HFFc6 (cell line): Measurements from ENCODE around the gene CLDN17. TPM values are rescaled to one million over a fixed set of nuclear protein-coding genes. Genes with fewer than 3 reads are reported as not detected.

Source experiments
- DNase-seq: peaks from one replicate; pipeline ENCODE4 v3.0.0-alpha.2; 2018
- H3K27ac Mint-ChIP-seq: 2 replicates; pipeline ENCODE4 v1.8.0; 2020; ENCODE audit warnings: mild to moderate bottlenecking, mixed read lengths
- H3K27me3 Mint-ChIP-seq: 2 replicates; pipeline ENCODE4 v1.8.0; 2021; ENCODE audit warnings: mild to moderate bottlenecking, moderate library complexity, mixed read lengths; ENCODE audit not compliant: insufficient read depth
- H3K36me3 Mint-ChIP-seq: 2 replicates; pipeline ENCODE4 v1.8.0; 2021; ENCODE audit warnings: low read depth, mixed read lengths
- H3K4me1 Mint-ChIP-seq: 2 replicates; pipeline ENCODE4 v1.8.0; 2020; ENCODE audit warnings: low read depth, mixed read lengths
- H3K4me3 Mint-ChIP-seq: 2 replicates; pipeline ENCODE4 v1.8.0; 2020; ENCODE audit warnings: mild to moderate bottlenecking, moderate library complexity, mixed read lengths
- H3K9me3 Mint-ChIP-seq: 2 replicates; pipeline ENCODE4 v1.8.0; 2020; ENCODE audit warnings: mild to moderate bottlenecking, mixed read lengths
- CTCF ChIP-seq: fragments of 200-600 bp; sonication (generic); IDR thresholded peaks from 2 replicates; pipeline ENCODE4 v1.5.0; 2021; ENCODE audit warnings: antibody characterized with exemption, mild to moderate bottlenecking
- total RNA-seq, 6 experiments: library from RNA; stranded (reverse); fragmentation: NEBNext Ultra II Directional; extraction: Animal tissue kit (Norgen Biotek cat#: 25700); gene quantifications; 2 replicates in 1 of 6; 3 replicates in 5 of 6; pipeline ENCODE4 v1.2.3, GENCODE V29; 2021

CLDN17 gene
- total RNA-seq, 6 experiments from 2014 or later, result not detected

GRCh38 chr21:30129246-30129645, 37.4 kb downstream of the CLDN17 start:
- Mint-ChIP-seq H3K27ac (no peak overlapping the region), H3K4me3 (no peak overlapping the region), H3K36me3 (peaks cover 13% of the 10 kb centered on the region), H3K27me3 (peaks cover 2% of the 10 kb centered on the region; the same call in 1 of the 2 replicates), H3K4me1 (no peaks in the 10 kb centered on the region), H3K9me3 (peaks cover 56% of the 10 kb centered on the region)
- DNase-seq, result no peak
- no peak for TF ChIP-seq CTCF

- Mint-ChIP-seq H3K27me3 (peaks cover 2% of the 10 kb centered on the region; the same call in 1 of the 2 replicates), H3K36me3 (peaks cover 13% of the 10 kb centered on the region)
- TF ChIP-seq CTCF, result no peak
Observed at GRCh38 chr21:30126576-30126975, 40.0 kb downstream of the CLDN17 start.

GRCh38 chr21:30117631-30118030, 49.0 kb downstream of the CLDN17 start:
- no peaks in the 10 kb centered on the region for H3K27me3 Mint-ChIP-seq
- no peak for TF ChIP-seq CTCF
- H3K36me3 Mint-ChIP-seq, result no peaks in the 10 kb centered on the region
- peaks cover 27% of the 10 kb centered on the region for H3K9me3 Mint-ChIP-seq
- H3K27ac Mint-ChIP-seq, result no peak overlapping the region
- H3K4me3 Mint-ChIP-seq, result no peak overlapping the region
- no peak for DNase-seq
- H3K4me1 Mint-ChIP-seq, result no peaks in the 10 kb centered on the region

More at GRCh38 chr21:30126576-30126975, 40.0 kb downstream of the CLDN17 start:
- no peaks in the 10 kb centered on the region for H3K4me1 Mint-ChIP-seq
- H3K4me3 Mint-ChIP-seq, result no peak overlapping the region
- H3K27ac Mint-ChIP-seq, result no peak overlapping the region
- no peak for DNase-seq
- peaks cover 42% of the 10 kb centered on the region for H3K9me3 Mint-ChIP-seq

- Mint-ChIP-seq H3K27ac (no peak overlapping the region), H3K4me1 (no peaks in the 10 kb centered on the region), H3K4me3 (no peak overlapping the region), H3K36me3 (no peaks in the 10 kb centered on the region), H3K9me3 (peaks cover 27% of the 10 kb centered on the region), H3K27me3 (no peaks in the 10 kb centered on the region)
- no peak for DNase-seq
- TF ChIP-seq CTCF, result no peak
Observed at GRCh38 chr21:30116479-30116878, 50.1 kb downstream of the CLDN17 start.

Other genes with a start within 250 kb of the CLDN17 start
- not detected for gene GRIK1, start 226.8 kb downstream of the CLDN17 start, total RNA-seq
- gene CLDN8, start 49.3 kb upstream of the CLDN17 start, total RNA-seq, result not detected
- not detected for gene KRTAP24-1, start 116.1 kb upstream of the CLDN17 start, total RNA-seq
- not detected for gene KRTAP25-1, start 122.7 kb upstream of the CLDN17 start, total RNA-seq
- not detected for gene KRTAP26-1, start 153.5 kb upstream of the CLDN17 start, total RNA-seq
- not detected for gene KRTAP27-1, start 170.9 kb upstream of the CLDN17 start, total RNA-seq
- gene KRTAP23-1, start 181.8 kb upstream of the CLDN17 start, total RNA-seq, result not detected
- gene KRTAP13-2, start 205.5 kb upstream of the CLDN17 start, total RNA-seq, result not detected
- gene KRTAP13-1, start 229.2 kb upstream of the CLDN17 start, total RNA-seq, result not detected